ENCODE data around the gene CBX7.

GRCh38 chr22:39179401-39179827 lies 26.9 kb upstream of the CBX7 start:
- TF ChIP-seq POLR2A (IDR thresholded peaks at IDR 0.05) (no peak), CTCF (IDR thresholded peaks at IDR 0.05) (no peak)
